ENCODE data around the gene HERC3.

DNA sequence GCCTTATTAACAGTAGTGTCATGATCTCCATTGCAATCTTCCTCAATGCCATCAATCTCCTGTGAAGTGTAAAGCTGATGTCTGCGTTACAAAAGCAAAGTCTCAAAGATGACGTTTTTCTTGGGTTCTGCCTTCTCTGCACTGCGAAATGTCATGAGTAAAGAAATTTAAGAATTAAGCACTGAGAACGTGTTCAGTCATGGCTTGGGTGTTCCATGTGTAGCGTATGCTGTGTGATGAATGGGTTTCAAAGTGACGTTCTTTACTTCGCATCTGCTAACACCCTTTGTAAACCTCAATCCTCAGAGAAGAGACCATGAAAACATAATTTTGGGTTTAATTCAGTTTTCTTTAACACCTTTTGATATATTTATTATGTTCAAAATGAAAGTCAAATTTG is 104.3 kb downstream of the HERC3 start:
- TF ChIP-seq POLR2AphosphoS5 (IDR thresholded peaks at IDR 0.05; ENCODE audit: insufficient read depth in 1 of 2, low read depth in 1 of 2) (no peak), POLR2A (IDR thresholded peaks at IDR 0.05) (no peak)
- TF ChIP-seq, protein P1, sequence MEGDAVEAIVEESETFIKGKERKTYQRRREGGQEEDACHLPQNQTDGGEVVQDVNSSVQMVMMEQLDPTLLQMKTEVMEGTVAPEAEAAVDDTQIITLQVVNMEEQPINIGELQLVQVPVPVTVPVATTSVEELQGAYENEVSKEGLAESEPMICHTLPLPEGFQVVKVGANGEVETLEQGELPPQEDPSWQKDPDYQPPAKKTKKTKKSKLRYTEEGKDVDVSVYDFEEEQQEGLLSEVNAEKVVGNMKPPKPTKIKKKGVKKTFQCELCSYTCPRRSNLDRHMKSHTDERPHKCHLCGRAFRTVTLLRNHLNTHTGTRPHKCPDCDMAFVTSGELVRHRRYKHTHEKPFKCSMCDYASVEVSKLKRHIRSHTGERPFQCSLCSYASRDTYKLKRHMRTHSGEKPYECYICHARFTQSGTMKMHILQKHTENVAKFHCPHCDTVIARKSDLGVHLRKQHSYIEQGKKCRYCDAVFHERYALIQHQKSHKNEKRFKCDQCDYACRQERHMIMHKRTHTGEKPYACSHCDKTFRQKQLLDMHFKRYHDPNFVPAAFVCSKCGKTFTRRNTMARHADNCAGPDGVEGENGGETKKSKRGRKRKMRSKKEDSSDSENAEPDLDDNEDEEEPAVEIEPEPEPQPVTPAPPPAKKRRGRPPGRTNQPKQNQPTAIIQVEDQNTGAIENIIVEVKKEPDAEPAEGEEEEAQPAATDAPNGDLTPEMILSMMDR (IDR thresholded peaks at IDR 0.05): no peak
